Liver (tissue), 9 donors: ENCODE results near the gene HEBP2. TPM values are rescaled to one million over a fixed set of nuclear protein-coding genes. Genes with fewer than 3 reads are reported as not detected.

Experiments
- DNase-seq: peaks from one replicate; pipeline ENCODE4 v3.0.0-alpha.2; 2017; ENCODE audit warnings: low spot score
- H3K27ac ChIP-seq, 2 donors: one replicate each; pipeline ENCODE4 v1.7.0; 2013; ENCODE audit warnings: inconsistent platforms in 2 of 2, low read length in 2 of 2, control low read depth in 1 of 2, low read depth in 1 of 2, mild to moderate bottlenecking in 1 of 2
- H3K27me3 ChIP-seq, 4 donors: one replicate each; pipeline versions ENCODE4 v1.6.1 to v1.7.0; 2013; ENCODE audit warnings: low read length in 3 of 4, inconsistent platforms in 1 of 4, mild to moderate bottlenecking in 1 of 4, moderate library complexity in 1 of 4; ENCODE audit not compliant: control insufficient read depth in 4 of 4, insufficient read depth in 4 of 4
- H3K36me3 ChIP-seq, 4 donors: one replicate each; pipeline versions ENCODE4 v1.6.1 to v1.7.0; 2013; ENCODE audit warnings: low read length in 3 of 4, mild to moderate bottlenecking in 3 of 4, low read depth in 1 of 4, moderate library complexity in 1 of 4; ENCODE audit not compliant: control insufficient read depth in 4 of 4, insufficient read depth in 3 of 4
- H3K4me1 ChIP-seq, 4 donors: one replicate each; pipeline versions ENCODE4 v1.6.1 to v1.7.0; 2013; ENCODE audit warnings: low read length in 3 of 4, mild to moderate bottlenecking in 3 of 4, moderate library complexity in 1 of 4; ENCODE audit not compliant: control insufficient read depth in 4 of 4, insufficient read depth in 4 of 4
- H3K4me3 ChIP-seq, 3 donors: one replicate each; pipeline versions ENCODE4 v1.6.1 to v1.7.0; 2013; ENCODE audit warnings: low read length in 3 of 3, control low read depth in 1 of 3, low read depth in 1 of 3, mild to moderate bottlenecking in 1 of 3
- H3K9ac ChIP-seq, 2 donors: one replicate each; pipeline ENCODE4 v1.7.0; 2013; ENCODE audit warnings: low read length in 2 of 2, mild to moderate bottlenecking in 2 of 2, moderate library complexity in 2 of 2, control low read depth in 1 of 2, low read depth in 1 of 2
- H3K9me3 ChIP-seq, 4 donors: one replicate each; pipeline versions ENCODE4 v1.6.1 to v1.7.0; 2013; ENCODE audit warnings: low read length in 3 of 4; ENCODE audit not compliant: control insufficient read depth in 4 of 4
- EGR1 ChIP-seq, 2 donors: IDR thresholded peaks; 2 replicates each; pipeline ENCODE4 v1.6.1; 2016 to 2018; ENCODE audit warnings: antibody characterized with exemption in 2 of 2, low read depth in 2 of 2
- FOXA1 ChIP-seq: IDR thresholded peaks from 2 replicates; pipeline ENCODE4 v1.6.1; 2016; ENCODE audit warnings: antibody characterized with exemption
- FOXA2 ChIP-seq: IDR thresholded peaks from 2 replicates; pipeline ENCODE4 v1.6.1; 2016; ENCODE audit warnings: antibody characterized with exemption
- GABPA ChIP-seq, 2 donors: IDR thresholded peaks in 1 of 2; conservative IDR thresholded peaks in 1 of 2; 2 replicates each; pipeline ENCODE4 v1.6.1; 2016; ENCODE audit warnings: antibody characterized with exemption in 2 of 2, mild to moderate bottlenecking in 1 of 2, moderate library complexity in 1 of 2
- HNF4A ChIP-seq, 2 donors: conservative IDR thresholded peaks; 2 replicates each; pipeline ENCODE4 v1.6.1; 2016; ENCODE audit warnings: antibody characterized with exemption in 2 of 2, mild to moderate bottlenecking in 2 of 2
- HNF4G ChIP-seq: IDR thresholded peaks from 2 replicates; pipeline ENCODE4 v1.6.1; 2016; ENCODE audit warnings: antibody characterized with exemption
- JUND ChIP-seq, 2 donors: IDR thresholded peaks; 2 replicates each; pipeline ENCODE4 v1.6.1; 2016; ENCODE audit warnings: antibody characterized with exemption in 2 of 2
- NR2F2 ChIP-seq: IDR thresholded peaks from 2 replicates; pipeline ENCODE4 v1.6.1; 2016; ENCODE audit warnings: antibody characterized with exemption
- RAD21 ChIP-seq, 2 donors: IDR thresholded peaks; 2 replicates each; pipeline ENCODE4 v1.6.1; 2016; ENCODE audit warnings: antibody characterized with exemption in 2 of 2, mild to moderate bottlenecking in 2 of 2
- RXRA ChIP-seq, 2 donors: IDR thresholded peaks; 2 replicates each; pipeline ENCODE4 v1.6.1; 2017 to 2018; ENCODE audit warnings: antibody characterized with exemption in 2 of 2, mild to moderate bottlenecking in 1 of 2
- SP1 ChIP-seq: IDR thresholded peaks from 2 replicates; pipeline ENCODE4 v1.6.1; 2018; ENCODE audit warnings: antibody characterized with exemption, mild to moderate bottlenecking
- TAF1 ChIP-seq: conservative IDR thresholded peaks from 2 replicates; pipeline ENCODE4 v1.6.1; 2016; ENCODE audit warnings: antibody characterized with exemption, mild to moderate bottlenecking
- YY1 ChIP-seq: IDR thresholded peaks from 2 replicates; pipeline ENCODE4 v1.6.1; 2016; ENCODE audit warnings: antibody characterized with exemption, mild to moderate bottlenecking
- WGBS: extraction: QIAGEN DNeasy Blood & Tissue Kit; methylation state at CpG from one replicate; pipeline ENCODE4 v1.1.7; 2013; 5-methylcytosine and 5-hydroxymethylcytosine counted together
- polyA plus RNA-seq, 2 donors: library from polyadenylated mRNA; stranded (reverse) in 1 of 2; unstranded in 1 of 2; fragments of 200-250 nt in 1 of 2; fragments of >200 nt in 1 of 2; fragmentation: Nextera tagmentation in 1 of 2; extraction: Ambion mirVana in 1 of 2; gene quantifications; one replicate each; pipeline versions ENCODE4 v1.2.1 to v1.2.3, GENCODE V29; 2013 to 2015
- total RNA-seq, 2 donors: library from RNA; depleted of rRNA; stranded (reverse); fragments of >200 nt; gene quantifications; one replicate each; pipeline ENCODE4 v1.2.3, GENCODE V29; 2014
- TF ChIP-seq, protein P1 (sequence below): IDR thresholded peaks from 2 replicates; pipeline ENCODE4 v1.6.1; 2016; ENCODE audit warnings: antibody characterized with exemption
- TF ChIP-seq, protein P2 (sequence below): fragments of 150-350 bp; IDR thresholded peaks from 2 replicates; pipeline ENCODE4 v1.5.1; 2017; ENCODE audit warnings: improper control_type of control experiment, low read depth, low read length; ENCODE audit not compliant: missing input control
- TF ChIP-seq, protein P3 (sequence below): IDR thresholded peaks from 2 replicates; pipeline ENCODE4 v1.6.1; 2016; ENCODE audit warnings: antibody characterized with exemption, mild to moderate bottlenecking
- TF ChIP-seq, protein P4 (sequence below): IDR thresholded peaks from 2 replicates; pipeline ENCODE4 v1.6.1; 2016; ENCODE audit warnings: antibody characterized with exemption
- TF ChIP-seq, protein P5 (sequence below): IDR thresholded peaks from 2 replicates; pipeline ENCODE4 v1.6.1; 2016; ENCODE audit warnings: antibody characterized with exemption
- donor health status: healthy.
- donor health status: healthy.
- donor health status: healthy.
- donor health status: healthy.
- donor health status: healthy.

Gene HEBP2, protein sequence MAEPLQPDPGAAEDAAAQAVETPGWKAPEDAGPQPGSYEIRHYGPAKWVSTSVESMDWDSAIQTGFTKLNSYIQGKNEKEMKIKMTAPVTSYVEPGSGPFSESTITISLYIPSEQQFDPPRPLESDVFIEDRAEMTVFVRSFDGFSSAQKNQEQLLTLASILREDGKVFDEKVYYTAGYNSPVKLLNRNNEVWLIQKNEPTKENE
- 10 to 100 TPM in 1 of 2 donors, 1 to 10 TPM in 1; 5.6 to 12.0 TPM for total RNA-seq
- polyA plus RNA-seq = 10 to 100 TPM; 21.7 to 58.0 TPM

DNA sequence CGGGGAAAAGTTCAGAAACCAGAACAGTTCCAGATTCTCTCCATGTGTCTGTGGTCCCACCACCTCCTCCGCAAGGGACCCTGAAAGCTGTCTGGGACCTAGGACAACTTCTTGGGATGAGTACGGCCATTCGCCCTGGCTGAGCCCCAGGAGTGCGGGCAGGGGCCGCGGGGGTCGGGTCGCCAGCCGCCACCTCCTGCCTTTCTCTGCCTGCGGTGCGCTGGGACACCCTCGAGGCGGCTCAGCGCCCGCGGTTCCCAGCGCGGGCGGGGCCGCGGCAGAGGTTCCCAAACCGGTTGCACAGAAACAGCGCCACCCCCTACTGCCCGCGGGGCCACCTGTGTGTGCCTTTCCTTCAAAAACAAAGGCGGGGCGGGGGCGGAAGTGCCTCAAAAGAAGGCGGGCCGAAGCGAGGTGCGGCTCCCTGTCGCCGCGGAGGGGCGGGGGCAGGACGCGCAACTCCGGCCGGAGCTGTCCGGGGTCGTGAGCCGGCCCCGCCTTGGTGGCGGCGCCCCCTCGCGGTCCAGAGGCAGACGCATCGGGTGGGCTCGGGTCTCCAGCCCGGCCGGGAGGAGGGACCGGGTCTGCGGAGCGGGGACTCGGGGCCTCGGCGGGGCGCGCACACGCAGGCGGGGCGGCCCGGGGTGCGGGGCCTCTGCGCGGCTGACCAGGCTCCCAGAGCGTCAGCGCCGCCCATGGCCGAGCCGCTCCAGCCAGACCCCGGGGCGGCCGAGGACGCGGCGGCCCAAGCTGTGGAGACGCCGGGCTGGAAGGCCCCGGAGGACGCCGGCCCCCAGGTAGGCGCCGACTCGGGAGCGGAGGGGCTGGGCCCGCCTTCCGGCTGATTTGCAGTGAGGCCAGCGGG is at the start of gene HEBP2:
Gene HEBP2 (plus strand): TSS at position 423 of the 865 bp plus-strand sequence. CDS start 273 bp downstream, at position 696.
- peak within 1 kb of the TSS; percentile 70 to 100 for H3K9ac ChIP-seq
- WGBS = under 1% methylated on average over 92 of the region's 92 CpGs
- H3K9me3 ChIP-seq = no peaks in the 10 kb centered on the region
- H3K27ac ChIP-seq = peak within 1 kb of the TSS; percentile 83 to 96
- peaks cover 0 to 16% (median 11%) of the 10 kb centered on the region in 4 donors for H3K36me3 ChIP-seq
- peak within 1 kb of the TSS; percentile 65 to 95 (median 86) for H3K4me3 ChIP-seq
- no peaks in the 10 kb centered on the region for H3K27me3 ChIP-seq
- DNase-seq = peak; percentile 88
- TF ChIP-seq SP1 = peak; percentile 71
- TF ChIP-seq, protein P1, sequence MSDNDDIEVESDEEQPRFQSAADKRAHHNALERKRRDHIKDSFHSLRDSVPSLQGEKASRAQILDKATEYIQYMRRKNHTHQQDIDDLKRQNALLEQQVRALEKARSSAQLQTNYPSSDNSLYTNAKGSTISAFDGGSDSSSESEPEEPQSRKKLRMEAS = peak; percentile 33
- TF ChIP-seq RAD21 (IDR thresholded peaks at IDR 0.05) = peak; percentile 61 to 66
- TF ChIP-seq YY1 = peak; percentile 54
- TF ChIP-seq GABPA (IDR thresholded peaks at IDR 0.05 in 1 of 2, conservative IDR thresholded peaks at IDR 0.05 in 1 of 2) = peak in 1 of 2 donors; percentile 78
- TF ChIP-seq, protein P2, sequence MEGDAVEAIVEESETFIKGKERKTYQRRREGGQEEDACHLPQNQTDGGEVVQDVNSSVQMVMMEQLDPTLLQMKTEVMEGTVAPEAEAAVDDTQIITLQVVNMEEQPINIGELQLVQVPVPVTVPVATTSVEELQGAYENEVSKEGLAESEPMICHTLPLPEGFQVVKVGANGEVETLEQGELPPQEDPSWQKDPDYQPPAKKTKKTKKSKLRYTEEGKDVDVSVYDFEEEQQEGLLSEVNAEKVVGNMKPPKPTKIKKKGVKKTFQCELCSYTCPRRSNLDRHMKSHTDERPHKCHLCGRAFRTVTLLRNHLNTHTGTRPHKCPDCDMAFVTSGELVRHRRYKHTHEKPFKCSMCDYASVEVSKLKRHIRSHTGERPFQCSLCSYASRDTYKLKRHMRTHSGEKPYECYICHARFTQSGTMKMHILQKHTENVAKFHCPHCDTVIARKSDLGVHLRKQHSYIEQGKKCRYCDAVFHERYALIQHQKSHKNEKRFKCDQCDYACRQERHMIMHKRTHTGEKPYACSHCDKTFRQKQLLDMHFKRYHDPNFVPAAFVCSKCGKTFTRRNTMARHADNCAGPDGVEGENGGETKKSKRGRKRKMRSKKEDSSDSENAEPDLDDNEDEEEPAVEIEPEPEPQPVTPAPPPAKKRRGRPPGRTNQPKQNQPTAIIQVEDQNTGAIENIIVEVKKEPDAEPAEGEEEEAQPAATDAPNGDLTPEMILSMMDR = peak; percentile 36
- TF ChIP-seq NR2F2 = no peak
- peak; percentile 26 for TF ChIP-seq TAF1
- no peak for TF ChIP-seq JUND (IDR thresholded peaks at IDR 0.05)
- TF ChIP-seq HNF4G = no peak
- TF ChIP-seq FOXA1 = no peak
- peak; percentile 76 to 81 for TF ChIP-seq EGR1 (IDR thresholded peaks at IDR 0.05; ENCODE audit: low read depth in 2 of 2)
- TF ChIP-seq FOXA2 = peak; percentile 20
- TF ChIP-seq HNF4A (conservative IDR thresholded peaks at IDR 0.05) = peak in 1 of 2 donors; percentile 24
- TF ChIP-seq, protein P3, sequence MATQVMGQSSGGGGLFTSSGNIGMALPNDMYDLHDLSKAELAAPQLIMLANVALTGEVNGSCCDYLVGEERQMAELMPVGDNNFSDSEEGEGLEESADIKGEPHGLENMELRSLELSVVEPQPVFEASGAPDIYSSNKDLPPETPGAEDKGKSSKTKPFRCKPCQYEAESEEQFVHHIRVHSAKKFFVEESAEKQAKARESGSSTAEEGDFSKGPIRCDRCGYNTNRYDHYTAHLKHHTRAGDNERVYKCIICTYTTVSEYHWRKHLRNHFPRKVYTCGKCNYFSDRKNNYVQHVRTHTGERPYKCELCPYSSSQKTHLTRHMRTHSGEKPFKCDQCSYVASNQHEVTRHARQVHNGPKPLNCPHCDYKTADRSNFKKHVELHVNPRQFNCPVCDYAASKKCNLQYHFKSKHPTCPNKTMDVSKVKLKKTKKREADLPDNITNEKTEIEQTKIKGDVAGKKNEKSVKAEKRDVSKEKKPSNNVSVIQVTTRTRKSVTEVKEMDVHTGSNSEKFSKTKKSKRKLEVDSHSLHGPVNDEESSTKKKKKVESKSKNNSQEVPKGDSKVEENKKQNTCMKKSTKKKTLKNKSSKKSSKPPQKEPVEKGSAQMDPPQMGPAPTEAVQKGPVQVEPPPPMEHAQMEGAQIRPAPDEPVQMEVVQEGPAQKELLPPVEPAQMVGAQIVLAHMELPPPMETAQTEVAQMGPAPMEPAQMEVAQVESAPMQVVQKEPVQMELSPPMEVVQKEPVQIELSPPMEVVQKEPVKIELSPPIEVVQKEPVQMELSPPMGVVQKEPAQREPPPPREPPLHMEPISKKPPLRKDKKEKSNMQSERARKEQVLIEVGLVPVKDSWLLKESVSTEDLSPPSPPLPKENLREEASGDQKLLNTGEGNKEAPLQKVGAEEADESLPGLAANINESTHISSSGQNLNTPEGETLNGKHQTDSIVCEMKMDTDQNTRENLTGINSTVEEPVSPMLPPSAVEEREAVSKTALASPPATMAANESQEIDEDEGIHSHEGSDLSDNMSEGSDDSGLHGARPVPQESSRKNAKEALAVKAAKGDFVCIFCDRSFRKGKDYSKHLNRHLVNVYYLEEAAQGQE = peak; percentile 81
- TF ChIP-seq, protein P4, sequence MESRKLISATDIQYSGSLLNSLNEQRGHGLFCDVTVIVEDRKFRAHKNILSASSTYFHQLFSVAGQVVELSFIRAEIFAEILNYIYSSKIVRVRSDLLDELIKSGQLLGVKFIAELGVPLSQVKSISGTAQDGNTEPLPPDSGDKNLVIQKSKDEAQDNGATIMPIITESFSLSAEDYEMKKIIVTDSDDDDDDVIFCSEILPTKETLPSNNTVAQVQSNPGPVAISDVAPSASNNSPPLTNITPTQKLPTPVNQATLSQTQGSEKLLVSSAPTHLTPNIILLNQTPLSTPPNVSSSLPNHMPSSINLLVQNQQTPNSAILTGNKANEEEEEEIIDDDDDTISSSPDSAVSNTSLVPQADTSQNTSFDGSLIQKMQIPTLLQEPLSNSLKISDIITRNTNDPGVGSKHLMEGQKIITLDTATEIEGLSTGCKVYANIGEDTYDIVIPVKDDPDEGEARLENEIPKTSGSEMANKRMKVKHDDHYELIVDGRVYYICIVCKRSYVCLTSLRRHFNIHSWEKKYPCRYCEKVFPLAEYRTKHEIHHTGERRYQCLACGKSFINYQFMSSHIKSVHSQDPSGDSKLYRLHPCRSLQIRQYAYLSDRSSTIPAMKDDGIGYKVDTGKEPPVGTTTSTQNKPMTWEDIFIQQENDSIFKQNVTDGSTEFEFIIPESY = peak; percentile 24
- peak; percentile 48 to 50 for TF ChIP-seq RXRA (IDR thresholded peaks at IDR 0.05)
- TF ChIP-seq, protein P5, sequence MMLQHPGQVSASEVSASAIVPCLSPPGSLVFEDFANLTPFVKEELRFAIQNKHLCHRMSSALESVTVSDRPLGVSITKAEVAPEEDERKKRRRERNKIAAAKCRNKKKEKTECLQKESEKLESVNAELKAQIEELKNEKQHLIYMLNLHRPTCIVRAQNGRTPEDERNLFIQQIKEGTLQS = no peak
- H3K4me1 ChIP-seq = peaks cover 7 to 38% (median 20%) of the 10 kb centered on the region in 4 donors
